ENCODE data around the gene GCKR.

GCKR gene

GRCh38 chr2:27572439-27572838 is 75.8 kb downstream of the GCKR start:
- no peak for DNase-seq (ENCODE audit: low read depth in 2 of 2)

- DNase-seq (ENCODE audit: low read depth in 2 of 2): no peak
These were observed 76.4 kb downstream of the GCKR start for GRCh38 chr2:27572998-27573429.
